OCI-LY3 (cell line): ENCODE results near the gene TMEM163.

Experiments used
- EZH2phosphoT487 ChIP-seq: fragments of 200-600 bp; shearing (Covaris generic); IDR thresholded peaks from 2 replicates; pipeline ENCODE4 v1.6.1; 2018; ENCODE audit warnings: antibody characterized with exemption, mixed run types, low read depth
- TF ChIP-seq, protein P1 (sequence below): fragments of 200-600, 300-600 bp; sonication (generic); IDR thresholded peaks from 2 replicates; pipeline ENCODE4 v1.5.1; 2014; ENCODE audit warnings: antibody characterized with exemption, low read length, low read depth

DNA sequence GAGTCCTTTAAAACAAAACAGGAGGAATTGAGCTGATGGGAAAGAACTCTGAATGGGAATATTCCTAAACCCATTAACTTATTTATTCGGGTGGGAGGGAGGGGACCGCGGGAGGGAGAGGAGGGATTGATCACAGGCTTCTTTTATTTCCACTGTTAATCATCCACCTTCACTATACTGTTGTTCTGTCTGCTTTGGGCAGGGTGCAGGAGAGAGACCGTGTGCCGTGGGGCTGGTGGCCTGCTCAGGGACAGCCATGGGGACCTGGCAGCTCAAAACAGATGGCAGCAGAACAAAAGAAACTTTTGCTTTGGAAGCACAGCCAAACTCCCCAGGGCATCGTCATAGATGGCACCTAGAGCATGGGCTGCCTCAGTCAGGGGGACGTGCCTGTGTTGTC is 269.6 kb downstream of the TMEM163 start:
- TF ChIP-seq, protein P1, sequence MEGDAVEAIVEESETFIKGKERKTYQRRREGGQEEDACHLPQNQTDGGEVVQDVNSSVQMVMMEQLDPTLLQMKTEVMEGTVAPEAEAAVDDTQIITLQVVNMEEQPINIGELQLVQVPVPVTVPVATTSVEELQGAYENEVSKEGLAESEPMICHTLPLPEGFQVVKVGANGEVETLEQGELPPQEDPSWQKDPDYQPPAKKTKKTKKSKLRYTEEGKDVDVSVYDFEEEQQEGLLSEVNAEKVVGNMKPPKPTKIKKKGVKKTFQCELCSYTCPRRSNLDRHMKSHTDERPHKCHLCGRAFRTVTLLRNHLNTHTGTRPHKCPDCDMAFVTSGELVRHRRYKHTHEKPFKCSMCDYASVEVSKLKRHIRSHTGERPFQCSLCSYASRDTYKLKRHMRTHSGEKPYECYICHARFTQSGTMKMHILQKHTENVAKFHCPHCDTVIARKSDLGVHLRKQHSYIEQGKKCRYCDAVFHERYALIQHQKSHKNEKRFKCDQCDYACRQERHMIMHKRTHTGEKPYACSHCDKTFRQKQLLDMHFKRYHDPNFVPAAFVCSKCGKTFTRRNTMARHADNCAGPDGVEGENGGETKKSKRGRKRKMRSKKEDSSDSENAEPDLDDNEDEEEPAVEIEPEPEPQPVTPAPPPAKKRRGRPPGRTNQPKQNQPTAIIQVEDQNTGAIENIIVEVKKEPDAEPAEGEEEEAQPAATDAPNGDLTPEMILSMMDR, result no peak
- no peak for TF ChIP-seq EZH2phosphoT487
